ENCODE data around the gene NXNL1.

DNA sequence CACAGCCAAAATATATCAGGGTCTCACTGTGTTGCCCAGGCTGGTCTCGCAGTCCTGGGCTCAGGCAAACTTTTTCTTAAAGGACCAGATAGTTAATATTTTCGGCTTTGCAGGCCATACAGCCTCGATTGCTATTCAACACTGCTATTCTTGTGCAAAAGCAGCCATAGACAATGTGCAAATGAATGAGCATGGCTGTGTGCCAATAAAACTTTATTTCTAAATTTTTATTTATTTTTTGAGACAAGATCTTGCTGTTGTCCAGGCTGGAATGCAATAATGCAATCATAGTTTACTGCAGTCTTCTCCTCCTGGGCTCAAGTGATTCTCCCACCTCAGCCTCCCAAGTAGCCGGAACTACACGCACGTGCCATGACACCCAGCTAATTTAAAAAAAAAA lies 42.5 kb upstream of the NXNL1 start:
- TF ChIP-seq EZH2phosphoT487 (IDR thresholded peaks at IDR 0.05; ENCODE audit: insufficient read depth, low read depth) (no peak), EZH2 (IDR thresholded peaks at IDR 0.05; ENCODE audit: insufficient read depth, poor library complexity, severe bottlenecking) (no peak)

Data from GM23248 (cell line).